SK-N-SH (cell line): ENCODE results near the gene XKR7. TPM values are rescaled to one million over a fixed set of nuclear protein-coding genes. Genes with fewer than 3 reads are reported as not detected.

Experiments
- CTCF ChIA-PET: fragments of 300-600, 350-600 bp; formaldehyde crosslinking; extraction: SDS; loops from one replicate; lab custom pipeline; 2021; lab: Yijun Ruan, JAX
- POLR2A ChIA-PET: fragments of 350-600 bp; sonication (Branson Sonifier 250); formaldehyde crosslinking; extraction: SDS; loops from one replicate; lab custom pipeline; 2020; ENCODE audit warnings: antibody characterized with exemption, inconsistent platforms; lab: Yijun Ruan, JAX
- DNase-seq: peaks from one replicate; pipeline ENCODE4 v3.0.0; 2012
- H2AFZ ChIP-seq: fragments of 200-600 bp; sonication (generic); 2 replicates; pipeline ENCODE4 v1.8.1; 2016; ENCODE audit warnings: antibody characterized with exemption, mild to moderate bottlenecking, low read depth
- H3F3A ChIP-seq: fragments of 200-600 bp; sonication (generic); replicated peaks from 2 replicates; pipeline ENCODE3; 2016; ENCODE audit warnings: antibody characterized with exemption, mild to moderate bottlenecking; ENCODE audit not compliant: insufficient read depth
- H3K27ac ChIP-seq, 2 experiments: fragments of 200-500 bp in 1 of 2; fragments of 200-600 bp in 1 of 2; sonication (Bioruptor generic) in 1 of 2; sonication (generic), shearing (Covaris generic) in 1 of 2; 2 replicates each; pipeline versions ENCODE4 v1.5.1 to v1.6.1; 2014 to 2016; ENCODE audit warnings: low read depth in 2 of 2, inconsistent platforms in 1 of 2, low read length in 1 of 2, mild to moderate bottlenecking in 1 of 2, mixed read lengths in 1 of 2
- H3K27me3 ChIP-seq: fragments of 200-600 bp; sonication (generic), shearing (Covaris generic); 2 replicates; pipeline ENCODE4 v1.6.1; 2016; ENCODE audit warnings: mixed run types; ENCODE audit not compliant: insufficient read depth
- H3K36me3 ChIP-seq, 2 experiments: fragments of 200-500 bp in 1 of 2; fragments of 200-600 bp in 1 of 2; sonication (Bioruptor generic) in 1 of 2; sonication (generic) in 1 of 2; replicated peaks in 1 of 2; 2 replicates each; pipeline versions ENCODE3 to v1.5.1; 2014 to 2016; ENCODE audit warnings: low read length in 1 of 2, mild to moderate bottlenecking in 1 of 2; ENCODE audit not compliant: insufficient read depth in 2 of 2, control insufficient read depth in 1 of 2
- H3K4me1 ChIP-seq, 2 experiments: fragments of 200-500 bp in 1 of 2; fragments of 200-600 bp in 1 of 2; sonication (Bioruptor generic) in 1 of 2; sonication (generic), shearing (Covaris generic) in 1 of 2; 2 replicates each; pipeline versions ENCODE4 v1.5.1 to v1.6.1; 2014 to 2016; ENCODE audit warnings: low read depth in 1 of 2, low read length in 1 of 2, mixed run types in 1 of 2; ENCODE audit not compliant: insufficient read depth in 2 of 2, control insufficient read depth in 1 of 2
- H3K4me2 ChIP-seq: fragments of 200-600 bp; sonication (generic), shearing (Covaris generic); 2 replicates; pipeline ENCODE4 v1.6.1; 2017; ENCODE audit warnings: mixed run types
- H3K4me3 ChIP-seq, 2 experiments: fragments of 200-500 bp in 1 of 2; fragments of 200-600 bp in 1 of 2; sonication (Bioruptor generic) in 1 of 2; sonication (generic), shearing (Covaris generic) in 1 of 2; 2 replicates each; pipeline versions ENCODE4 v1.5.1 to v1.8.1; 2014 to 2016; ENCODE audit warnings: low read depth in 2 of 2, inconsistent platforms in 1 of 2, low read length in 1 of 2, mild to moderate bottlenecking in 1 of 2, mixed read lengths in 1 of 2, moderate library complexity in 1 of 2
- H3K79me2 ChIP-seq: fragments of 200-600 bp; sonication (generic); 2 replicates; pipeline ENCODE4 v1.8.1; 2017; ENCODE audit warnings: mild to moderate bottlenecking; ENCODE audit not compliant: insufficient read depth
- H3K9ac ChIP-seq: fragments of 200-600 bp; sonication (generic); 2 replicates; pipeline ENCODE4 v1.6.1; 2017; ENCODE audit warnings: mixed run types
- H3K9me2 ChIP-seq: fragments of 200-600 bp; sonication (generic); 2 replicates; pipeline ENCODE4 v1.6.1; 2017; ENCODE audit warnings: mixed run types
- H3K9me3 ChIP-seq: fragments of 200-600 bp; sonication (generic); 2 replicates; pipeline ENCODE4 v1.6.1; 2017; ENCODE audit warnings: mixed run types, mild to moderate bottlenecking, moderate library complexity
- H4K20me1 ChIP-seq: fragments of 200-600 bp; sonication (generic); 2 replicates; pipeline ENCODE4 v1.6.1; 2017; ENCODE audit warnings: mild to moderate bottlenecking, mixed run types; ENCODE audit not compliant: insufficient read depth
- CHD2 ChIP-seq: fragments of 150-350 bp; IDR thresholded peaks from 2 replicates; pipeline ENCODE4 v1.6.1; 2018; ENCODE audit warnings: low read length; ENCODE audit not compliant: partially characterized antibody
- CTCF ChIP-seq: fragments of 200-600 bp; sonication (generic); IDR thresholded peaks from 2 replicates; pipeline ENCODE4 v1.6.1; 2017; ENCODE audit warnings: antibody characterized with exemption, mild to moderate bottlenecking, moderate library complexity
- ELF1 ChIP-seq: IDR thresholded peaks from 2 replicates; pipeline ENCODE4 v1.4.0; 2012
- EZH2phosphoT487 ChIP-seq: fragments of 200-600 bp; sonication (generic); IDR thresholded peaks from 2 replicates; pipeline ENCODE4 v1.6.1; 2017; ENCODE audit warnings: low read depth, mixed run types, mild to moderate bottlenecking, antibody characterized with exemption, moderate library complexity, borderline replicate concordance
- FOXJ3 ChIP-seq: sonication (generic); formaldehyde crosslinking; IDR thresholded peaks from 2 replicates; pipeline ENCODE4 v1.5.1; 2020; ENCODE audit warnings: mild to moderate bottlenecking, missing genetic modification reagents
- IRF3 ChIP-seq: fragments of 150-350 bp; IDR thresholded peaks from 2 replicates; pipeline ENCODE4 v1.6.1; 2016; ENCODE audit warnings: mild to moderate bottlenecking, low read depth, low read length
- JUND ChIP-seq: IDR thresholded peaks from 2 replicates; pipeline ENCODE4 v1.4.0; 2012
- MAX ChIP-seq: IDR thresholded peaks from 2 replicates; pipeline ENCODE4 v1.4.0; 2012; ENCODE audit warnings: low read depth
- MEF2A ChIP-seq: IDR thresholded peaks from 2 replicates; pipeline ENCODE4 v1.4.0; 2012; ENCODE audit warnings: low read depth, borderline replicate concordance
- NRF1 ChIP-seq: IDR thresholded peaks from 2 replicates; pipeline ENCODE4 v1.6.1; 2012; ENCODE audit warnings: low read depth, mild to moderate bottlenecking, low read length
- PBX3 ChIP-seq: IDR thresholded peaks from 2 replicates; pipeline ENCODE4; 2012
- RAD21 ChIP-seq: IDR thresholded peaks from 2 replicates; pipeline ENCODE4 v1.6.1; 2012; ENCODE audit warnings: mild to moderate bottlenecking, low read length
- RFX5 ChIP-seq: IDR thresholded peaks from 2 replicates; pipeline ENCODE4 v1.6.1; 2012; ENCODE audit warnings: mild to moderate bottlenecking, improper control_type of control experiment, low read length
- SMC3 ChIP-seq: IDR thresholded peaks from 2 replicates; pipeline ENCODE4 v1.6.1; 2012; ENCODE audit warnings: low read depth, low read length, improper control_type of control experiment
- TAF1 ChIP-seq: IDR thresholded peaks from 2 replicates; pipeline ENCODE4 v1.6.1; 2012; ENCODE audit warnings: low read depth, mild to moderate bottlenecking, low read length, moderate library complexity, borderline replicate concordance
- TEAD4 ChIP-seq: IDR thresholded peaks from 2 replicates; pipeline ENCODE4 v1.4.0; 2012; ENCODE audit warnings: mild to moderate bottlenecking, borderline replicate concordance; ENCODE audit not compliant: insufficient read depth
- USF2 ChIP-seq: fragments of 150-350 bp; IDR thresholded peaks from 2 replicates; pipeline ENCODE4 v1.6.1; 2017; ENCODE audit warnings: antibody characterized with exemption, low read length, low read depth, borderline replicate concordance
- WGBS: methylation state at CpG from one replicate; pipeline ENCODE4 v1.1.6; 2017; ENCODE audit warnings: low lambda C conversion rate; 5-methylcytosine and 5-hydroxymethylcytosine counted together
- polyA plus RNA-seq, 3 experiments: library from polyadenylated mRNA; depleted of rRNA; stranded (reverse); fragments of >200 nt; gene quantifications; 2 replicates each; pipeline ENCODE4 v1.2.3, GENCODE V29; 2012

The XKR7 gene
- polyA plus RNA-seq, 1 of the 3 experiments (the other 2 are of a cell fraction), result 0.02 TPM

GRCh38 chr20:32034581-32035425, 66.9 kb downstream of the XKR7 start:
- Histone ChIP-seq H3K4me2 (no peak overlapping the region), H3K4me3 (no peak overlapping the region), H3K79me2 (no peaks in the 10 kb centered on the region), H3K27me3 (peaks cover 38% of the 10 kb centered on the region), H4K20me1 (no peaks in the 10 kb centered on the region), H3K27ac (no peak overlapping the region), H3F3A (peaks cover 4% of the 10 kb centered on the region), H3K4me1 (peaks cover 0 to 7% of the 10 kb centered on the region in 2 experiments; a peak in 1 of 4 replicates), H3K36me3 (no peaks in the 10 kb centered on the region), H3K9me2 (no peaks in the 10 kb centered on the region), H3K9me3 (no peaks in the 10 kb centered on the region), H2AFZ (no peak overlapping the region), H3K9ac (no peak overlapping the region)
- no peak for DNase-seq
- ChIA-PET POLR2A (no interaction called here), CTCF (interaction anchor here (0.6 to 9.8 kb wide), 11 partner anchors 12 to 211 kb away, joined by 3 to 170 read pairs (median 4); no protein-coding TSS in a partner anchor)
- 27% methylated on average over 8 of the region's 9 CpGs for WGBS
- TF ChIP-seq PBX3 (no peak), SMC3 (peak; percentile 54), USF2 (no peak), CHD2 (no peak), JUND (no peak), CTCF (peak; percentile 45), RAD21 (peak; percentile 66)

GRCh38 chr20:32035426-32035779, 67.5 kb downstream of the XKR7 start:
- peaks cover 4% of the 10 kb centered on the region for H3F3A ChIP-seq
- DNase-seq, result no peak
- no peak overlapping the region for H2AFZ ChIP-seq
- H3K27ac ChIP-seq, result no peak overlapping the region
- POLR2A ChIA-PET, result no interaction called here
- no peaks in the 10 kb centered on the region for H3K79me2 ChIP-seq
- peaks cover 0 to 5% of the 10 kb centered on the region in 2 experiments; a peak in 1 of 4 replicates for H3K4me1 ChIP-seq
- H3K4me2 ChIP-seq, result no peak overlapping the region
- H4K20me1 ChIP-seq, result no peaks in the 10 kb centered on the region
- CTCF ChIA-PET, result interaction anchor here (0.6 to 9.8 kb wide), 12 partner anchors 12 to 617 kb away, joined by 3 to 170 read pairs (median 4); no protein-coding TSS in a partner anchor
- WGBS, result 56% methylated on average over 5 of the region's 8 CpGs
- TF ChIP-seq RFX5 (no peak), ELF1 (no peak), TAF1 (no peak), RAD21 (no peak), MAX (no peak), EZH2phosphoT487 (no peak), IRF3 (no peak), USF2 (no peak), SMC3 (no peak), CTCF (no peak), NRF1 (no peak), TEAD4 (no peak), FOXJ3 (CRISPR knock-in tag) (no peak), MEF2A (no peak)
- no peak overlapping the region for H3K4me3 ChIP-seq
- H3K36me3 ChIP-seq, result no peaks in the 10 kb centered on the region
- no peaks in the 10 kb centered on the region for H3K9me3 ChIP-seq
- no peaks in the 10 kb centered on the region for H3K9me2 ChIP-seq
- peaks cover 38% of the 10 kb centered on the region for H3K27me3 ChIP-seq
- H3K9ac ChIP-seq, result no peak overlapping the region
